ENCODE results near the gene HNRNPF. TPM values are rescaled to one million over a fixed set of nuclear protein-coding genes. Genes with fewer than 3 reads are reported as not detected.

Gene HNRNPF
- total and polyA plus RNA-seq, 4 donors: 79.1 to 237 (median 176) TPM

GRCh38 chr10:43383204-43383971 lies 25.6 kb downstream of the HNRNPF start:
- Histone ChIP-seq H3K9me3 (ENCODE audit: control insufficient read depth in 4 of 4, insufficient read depth in 3 of 4, low read length in 3 of 4) (no peaks in the 10 kb centered on the region), H3K9ac (ENCODE audit: insufficient read depth in 1 of 2, low read length in 2 of 2) (no peak overlapping the region), H3K4me3 (no peak overlapping the region), H3K4me1 (ENCODE audit: control insufficient read depth in 5 of 5, insufficient read depth in 5 of 5, low read length in 5 of 5) (peaks cover 0 to 4% (median 0%) of the 10 kb centered on the region in 5 donors), H3K27me3 (ENCODE audit: control insufficient read depth in 3 of 3, insufficient read depth in 3 of 3, low read length in 2 of 3) (no peaks in the 10 kb centered on the region), H3K27ac (ENCODE audit: low read depth in 1 of 2, low read length in 1 of 2) (no peak overlapping the region), H3K36me3 (ENCODE audit: control insufficient read depth in 4 of 4, insufficient read depth in 4 of 4, low read length in 4 of 4) (peaks cover 8 to 18% (median 14%) of the 10 kb centered on the region in 4 donors)
- 68 to 73% methylated on average over 14 of the region's 14 CpGs for WGBS, 2 donors
- ATAC-seq (ENCODE audit: insufficient read depth, low FRiP score) (no peak), DNase-seq (peak in 1 of 3 donors; percentile 28)
- TF ChIP-seq CTCF (IDR thresholded peaks at IDR 0.05; ENCODE audit: control extremely low read depth, extremely low read depth): no peak

- H3K27me3 ChIP-seq (ENCODE audit: control insufficient read depth in 3 of 3, insufficient read depth in 3 of 3, low read length in 2 of 3): no peaks in the 10 kb centered on the region
- WGBS, 2 donors: 80 to 90% methylated on average over 5 of the region's 5 CpGs
- H3K4me1 ChIP-seq (ENCODE audit: control insufficient read depth in 5 of 5, insufficient read depth in 5 of 5, low read length in 5 of 5): peaks cover 0 to 4% (median 0%) of the 10 kb centered on the region in 5 donors
- no peak for DNase-seq
- H3K9ac ChIP-seq (ENCODE audit: insufficient read depth in 1 of 2, low read length in 2 of 2): no peak overlapping the region
- no peak for ATAC-seq (ENCODE audit: insufficient read depth, low FRiP score)
- H3K9me3 ChIP-seq (ENCODE audit: control insufficient read depth in 4 of 4, insufficient read depth in 3 of 4, low read length in 3 of 4): no peaks in the 10 kb centered on the region
- H3K4me3 ChIP-seq: no peak overlapping the region
- H3K36me3 ChIP-seq (ENCODE audit: control insufficient read depth in 4 of 4, insufficient read depth in 4 of 4, low read length in 4 of 4): peaks cover 0 to 4% (median 1%) of the 10 kb centered on the region in 4 donors
- no peak for TF ChIP-seq CTCF (IDR thresholded peaks at IDR 0.05; ENCODE audit: control extremely low read depth, extremely low read depth)
- H3K27ac ChIP-seq (ENCODE audit: low read depth in 1 of 2, low read length in 1 of 2): no peak overlapping the region
These were observed 28.3 kb downstream of the HNRNPF start for GRCh38 chr10:43380610-43381222.

- ATAC-seq (ENCODE audit: insufficient read depth, low FRiP score) (peak; percentile 76), DNase-seq (peak; percentile 42 to 63 (median 52))
- Histone ChIP-seq H3K4me3 (no peak overlapping the region), H3K4me1 (ENCODE audit: control insufficient read depth in 5 of 5, insufficient read depth in 5 of 5, low read length in 5 of 5) (no peaks in the 10 kb centered on the region), H3K9me3 (ENCODE audit: control insufficient read depth in 4 of 4, insufficient read depth in 3 of 4, low read length in 3 of 4) (no peaks in the 10 kb centered on the region), H3K27ac (ENCODE audit: low read depth in 1 of 2, low read length in 1 of 2) (peak overlapping the region in 1 of 2 donors; percentile 51), H3K27me3 (ENCODE audit: control insufficient read depth in 3 of 3, insufficient read depth in 3 of 3, low read length in 2 of 3) (no peaks in the 10 kb centered on the region), H3K9ac (ENCODE audit: insufficient read depth in 1 of 2, low read length in 2 of 2) (no peak overlapping the region), H3K36me3 (ENCODE audit: control insufficient read depth in 4 of 4, insufficient read depth in 4 of 4, low read length in 4 of 4) (no peaks in the 10 kb centered on the region)
- WGBS, 2 donors: 71 to 87% methylated on average over 13 of the region's 13 CpGs
- TF ChIP-seq CTCF (IDR thresholded peaks at IDR 0.05; ENCODE audit: control extremely low read depth, extremely low read depth): no peak
These were observed 31.5 kb downstream of the HNRNPF start for GRCh38 chr10:43377424-43377883.

All from lung (tissue), 12 donors.